MM.1S (cell line): ENCODE results near the gene MAFB.

Source experiments
- DNase-seq: peaks from one replicate; pipeline ENCODE4 v3.0.0-alpha.2; 2015
- H2AFZ ChIP-seq: fragments of 300-600 bp; sonication (generic); 2 replicates; pipeline ENCODE4 v1.6.0; 2016; ENCODE audit warnings: antibody characterized with exemption, low read length
- H3F3A ChIP-seq: fragments of 300-600 bp; sonication (generic); 2 replicates; pipeline ENCODE4 v1.6.1; 2016; ENCODE audit warnings: mild to moderate bottlenecking, antibody characterized with exemption, low read length, moderate library complexity, mixed read lengths; ENCODE audit not compliant: insufficient read depth
- H3K27ac ChIP-seq: fragments of 300-600 bp; sonication (generic); 2 replicates; pipeline ENCODE4 v1.5.1; 2016; ENCODE audit warnings: mild to moderate bottlenecking, low read length
- H3K27me3 ChIP-seq: fragments of 300-600 bp; sonication (generic); replicated peaks from 2 replicates; pipeline ENCODE4 v1.6.0; 2016; ENCODE audit warnings: low read length; ENCODE audit not compliant: insufficient read depth
- H3K36me3 ChIP-seq: fragments of 300-600 bp; sonication (generic); replicated peaks from 2 replicates; pipeline ENCODE4 v1.6.1; 2016; ENCODE audit warnings: mild to moderate bottlenecking, low read length, mixed read lengths; ENCODE audit not compliant: insufficient read depth
- H3K4me1 ChIP-seq: fragments of 300-600 bp; sonication (generic); 2 replicates; pipeline ENCODE4 v1.6.1; 2016; ENCODE audit warnings: low read length, mixed read lengths
- H3K4me2 ChIP-seq: fragments of 300-600 bp; sonication (generic); 2 replicates; pipeline ENCODE4 v1.6.0; 2016; ENCODE audit warnings: low read depth, low read length
- H3K4me3 ChIP-seq: fragments of 300-600 bp; sonication (generic); 2 replicates; pipeline ENCODE4 v1.5.1; 2016; ENCODE audit warnings: low read length, mixed read lengths
- H3K79me2 ChIP-seq: fragments of 300-600 bp; sonication (generic); 2 replicates; pipeline ENCODE4 v1.6.1; 2016; ENCODE audit warnings: mixed run types, low read length, mixed read lengths
- H3K9ac ChIP-seq: fragments of 300-600 bp; sonication (generic); 2 replicates; pipeline ENCODE4 v1.6.1; 2016; ENCODE audit warnings: low read length, mixed read lengths
- H3K9me2 ChIP-seq: fragments of 300-600 bp; sonication (generic); replicated peaks from 2 replicates; pipeline ENCODE4 v1.6.1; 2016; ENCODE audit warnings: mild to moderate bottlenecking, low read length, mixed read lengths; ENCODE audit not compliant: insufficient read depth
- H3K9me3 ChIP-seq: fragments of 300-600 bp; sonication (generic); replicated peaks from 2 replicates; pipeline ENCODE4 v1.6.1; 2016; ENCODE audit warnings: mild to moderate bottlenecking, low read length, mixed read lengths; ENCODE audit not compliant: insufficient read depth
- H4K20me1 ChIP-seq: fragments of 300-600 bp; sonication (generic); 2 replicates; pipeline ENCODE4 v1.6.1; 2016; ENCODE audit warnings: mild to moderate bottlenecking, low read length, moderate library complexity, mixed read lengths; ENCODE audit not compliant: insufficient read depth
- CTCF ChIP-seq: fragments of 300-600 bp; sonication (generic); IDR thresholded peaks from 2 replicates; pipeline ENCODE4 v1.5.1; 2016; ENCODE audit warnings: antibody characterized with exemption, low read length, mixed read lengths
- EZH2 ChIP-seq: fragments of 300-600 bp; sonication (generic); optimal IDR thresholded peaks from 2 replicates; pipeline ENCODE3; 2017; ENCODE audit warnings: low read depth, mild to moderate bottlenecking, antibody characterized with exemption, low read length, mixed read lengths
- EZH2phosphoT487 ChIP-seq: fragments of 300-600 bp; sonication (generic); IDR thresholded peaks from 2 replicates; pipeline ENCODE4 v1.6.1; 2018; ENCODE audit warnings: antibody characterized with exemption, low read length

Gene MAFB

GRCh38 chr20:40639676-40640355 lies 49.2 kb downstream of the MAFB start:
- H3K27me3 ChIP-seq: no peaks in the 10 kb centered on the region
- H3K27ac ChIP-seq: no peak overlapping the region

GRCh38 chr20:40639132-40639531 lies 49.9 kb downstream of the MAFB start:
- Histone ChIP-seq H3K4me3 (no peak overlapping the region), H3K4me2 (no peak overlapping the region), H3K79me2 (no peaks in the 10 kb centered on the region), H3F3A (no peaks in the 10 kb centered on the region), H3K9me3 (no peaks in the 10 kb centered on the region), H2AFZ (no peak overlapping the region), H4K20me1 (no peaks in the 10 kb centered on the region), H3K9me2 (no peaks in the 10 kb centered on the region), H3K36me3 (no peaks in the 10 kb centered on the region), H3K27me3 (no peaks in the 10 kb centered on the region), H3K9ac (no peak overlapping the region), H3K4me1 (no peaks in the 10 kb centered on the region), H3K27ac (no peak overlapping the region)
- TF ChIP-seq EZH2phosphoT487 (no peak), CTCF (no peak), EZH2 (no peak)
- DNase-seq: no peak

More at GRCh38 chr20:40639676-40640355, 49.2 kb downstream of the MAFB start:
- no peak overlapping the region for H2AFZ ChIP-seq
- H3K9me3 ChIP-seq: no peaks in the 10 kb centered on the region
- no peak overlapping the region for H3K4me2 ChIP-seq
- no peaks in the 10 kb centered on the region for H3K36me3 ChIP-seq
- no peaks in the 10 kb centered on the region for H3K4me1 ChIP-seq
- no peaks in the 10 kb centered on the region for H3K79me2 ChIP-seq
- no peak for DNase-seq
- H3F3A ChIP-seq: no peaks in the 10 kb centered on the region
- no peak overlapping the region for H3K9ac ChIP-seq
- H4K20me1 ChIP-seq: no peaks in the 10 kb centered on the region
- no peak for TF ChIP-seq CTCF
- TF ChIP-seq EZH2phosphoT487: no peak
- TF ChIP-seq EZH2: no peak
- H3K4me3 ChIP-seq: no peak overlapping the region
- H3K9me2 ChIP-seq: no peaks in the 10 kb centered on the region

GRCh38 chr20:40638414-40638813 lies 50.6 kb downstream of the MAFB start:
- H3K9me3 ChIP-seq: no peaks in the 10 kb centered on the region
- no peak overlapping the region for H3K4me3 ChIP-seq
- no peak overlapping the region for H2AFZ ChIP-seq
- no peak overlapping the region for H3K9ac ChIP-seq
- no peaks in the 10 kb centered on the region for H3F3A ChIP-seq
- H3K9me2 ChIP-seq: no peaks in the 10 kb centered on the region
- no peaks in the 10 kb centered on the region for H3K27me3 ChIP-seq
- H3K79me2 ChIP-seq: no peaks in the 10 kb centered on the region
- no peaks in the 10 kb centered on the region for H4K20me1 ChIP-seq
- no peak overlapping the region for H3K4me2 ChIP-seq
- H3K4me1 ChIP-seq: no peaks in the 10 kb centered on the region
- TF ChIP-seq EZH2: no peak
- TF ChIP-seq EZH2phosphoT487: no peak
- TF ChIP-seq CTCF: no peak
- DNase-seq: no peak
- H3K36me3 ChIP-seq: no peaks in the 10 kb centered on the region
- H3K27ac ChIP-seq: no peak overlapping the region
